Stimulated activated CD4-positive, alpha-beta T cell treated with anti-CD3 and anti-CD28 coated beads, Interleukin-2, amount 100 ng/mL, for 48 hours (primary cell): ENCODE results near the gene EFTUD2.
A peak's percentile ranks its signal among the peaks of the same experiment; 100 is the strongest.

Source experiments
- DNase-seq, 2 donors: peaks; one replicate each; pipeline ENCODE4 v3.0.0-alpha.2; 2020

EFTUD2 gene

GRCh38 chr17:44925731-44926697 lies 26.8 kb upstream of the EFTUD2 start:
- no peak for DNase-seq

GRCh38 chr17:44924107-44924544 lies 24.9 kb upstream of the EFTUD2 start:
- DNase-seq: no peak

- DNase-seq: no peak
Observed at GRCh38 chr17:44922746-44923470, 23.7 kb upstream of the EFTUD2 start.

- DNase-seq: no peak
Observed at GRCh38 chr17:44922136-44922535, 22.9 kb upstream of the EFTUD2 start.

GRCh38 chr17:44921122-44921882 lies 22.1 kb upstream of the EFTUD2 start:
- no peak for DNase-seq

- no peak for DNase-seq
Observed at GRCh38 chr17:44920565-44920940, 21.3 kb upstream of the EFTUD2 start.

GRCh38 chr17:44919885-44920564 lies 20.8 kb upstream of the EFTUD2 start:
- peak; percentile 47 to 54 for DNase-seq

GRCh38 chr17:44919411-44919810 lies 20.2 kb upstream of the EFTUD2 start:
- DNase-seq: no peak

GRCh38 chr17:44918006-44918405 lies 18.8 kb upstream of the EFTUD2 start:
- no peak for DNase-seq

GRCh38 chr17:44917456-44917855 lies 18.2 kb upstream of the EFTUD2 start:
- no peak for DNase-seq

- DNase-seq: no peak
Observed at GRCh38 chr17:44916781-44917241, 17.6 kb upstream of the EFTUD2 start.

GRCh38 chr17:44915862-44916780 lies 16.9 kb upstream of the EFTUD2 start:
- DNase-seq: no peak

GRCh38 chr17:44915321-44915726 lies 16.1 kb upstream of the EFTUD2 start, which contains the start of gene GFAP:
GFAP (minus strand) TSS chr17:44915500; CDS start chr17:44915486, 14 bp downstream.
- DNase-seq: no peak

GRCh38 chr17:44914698-44915271 lies 15.5 kb upstream of the EFTUD2 start:
- DNase-seq: no peak

- no peak for DNase-seq
Observed at GRCh38 chr17:44914148-44914547, 14.9 kb upstream of the EFTUD2 start.

- no peak for DNase-seq
Observed at GRCh38 chr17:44913676-44914075, 14.4 kb upstream of the EFTUD2 start.

GRCh38 chr17:44912763-44913544 lies 13.7 kb upstream of the EFTUD2 start:
- no peak for DNase-seq

- peak; percentile 40 to 44 for DNase-seq
Observed at GRCh38 chr17:44911133-44912001, 12.1 kb upstream of the EFTUD2 start.
